HepG2 (cell line): Measurements from ENCODE around the gene TPCN2. TPM values are rescaled to one million over a fixed set of nuclear protein-coding genes. Genes with fewer than 3 reads are reported as not detected.

Source experiments
- ATAC-seq: fragments of 200-7000 bp; cut with Tn5 transposase; 3 replicates; pipeline ENCODE4 v1.9.1; 2020; ENCODE audit warnings: mild to moderate bottlenecking, moderate library complexity
- BruUV-seq: library from RNA; stranded (reverse); fragments of 400-500 nt; replicated peaks from 2 replicates; lab custom pipeline; 2021; lab: Mats Ljungman, UMichigan
- CTCF ChIA-PET: fragments of 300-600 bp; formaldehyde crosslinking; extraction: SDS; loops from one replicate; lab custom pipeline; 2021; ENCODE audit warnings: low total read pairs, inconsistent platforms, low intra/inter-chr PET ratio; lab: Yijun Ruan, JAX
- POLR2A ChIA-PET: fragments of 350-600 bp; sonication (Branson Sonifier 250); formaldehyde crosslinking; loops from one replicate; lab custom pipeline; 2020; ENCODE audit warnings: antibody characterized with exemption, inconsistent platforms; lab: Yijun Ruan, JAX
- DNase-seq: peaks from one replicate; pipeline ENCODE4 v3.0.0-alpha.2; 2015; ENCODE audit warnings: low spot score
- FAIRE-seq: peaks from 3 replicates; lab custom pipeline; 2011; peaks lifted over from hg19 to GRCh38; lab: Jason Lieb, UNC
- H2AFZ ChIP-seq: one replicate; pipeline ENCODE4 v1.6.1; 2011; ENCODE audit warnings: low read length, inconsistent platforms
- H3K27ac ChIP-seq: fragments of 300-600 bp; 3 replicates; pipeline ENCODE4 v1.8.0; 2011; ENCODE audit warnings: mixed run types, mild to moderate bottlenecking, mixed read lengths, low read length, inconsistent platforms; ENCODE audit not compliant: insufficient read depth; ENCODE audit errors: extremely low read length
- H3K27me3 ChIP-seq, 2 experiments: fragments of 200-600 bp in 1 of 2; 2 replicates in 1 of 2; 3 replicates in 1 of 2; pipeline versions ENCODE4 v1.6.0 to v1.8.0; 2011; ENCODE audit warnings: low read length in 2 of 2, mild to moderate bottlenecking in 2 of 2, moderate library complexity in 2 of 2, inconsistent platforms in 1 of 2; ENCODE audit not compliant: insufficient read depth in 2 of 2, control insufficient read depth in 1 of 2
- H3K36me3 ChIP-seq, 2 experiments: fragments of 200-600 bp in 1 of 2; replicated peaks in 1 of 2; 2 replicates in 1 of 2; 3 replicates in 1 of 2; pipeline versions ENCODE4 v1.5.1 to v1.8.0; 2011; ENCODE audit warnings: low read length in 2 of 2, inconsistent platforms in 1 of 2; ENCODE audit not compliant: insufficient read depth in 2 of 2, control insufficient read depth in 1 of 2
- H3K4me1 ChIP-seq: 2 replicates; pipeline ENCODE4 v1.5.1; 2012; ENCODE audit warnings: low read length, inconsistent platforms; ENCODE audit not compliant: insufficient read depth
- H3K4me2 ChIP-seq: 2 replicates; pipeline ENCODE4 v1.6.0; 2011; ENCODE audit warnings: low read depth, low read length, inconsistent platforms
- H3K4me3 ChIP-seq, 3 experiments: fragments of 200-600 bp in 1 of 3; sonication (generic), shearing (Covaris generic) in 1 of 3; replicated peaks in 1 of 3; 2 replicates each; pipeline ENCODE4 v1.5.1; 2011 to 2016; ENCODE audit warnings: low read length in 3 of 3, inconsistent platforms in 2 of 3, low read depth in 2 of 3, mild to moderate bottlenecking in 2 of 3, control low read depth in 1 of 3, mixed read lengths in 1 of 3; ENCODE audit not compliant: insufficient read depth in 1 of 3
- H3K79me2 ChIP-seq: one replicate; pipeline ENCODE4 v1.6.1; 2011; ENCODE audit warnings: low read length, inconsistent platforms; ENCODE audit not compliant: insufficient read depth
- H3K9ac ChIP-seq: 2 replicates; pipeline ENCODE4 v1.6.0; 2011; ENCODE audit warnings: mild to moderate bottlenecking, low read depth, low read length, inconsistent platforms; ENCODE audit not compliant: insufficient read depth
- H3K9me3 ChIP-seq: 2 replicates; pipeline ENCODE4 v1.5.1; 2012; ENCODE audit warnings: mild to moderate bottlenecking, low read length
- H4K20me1 ChIP-seq: 2 replicates; pipeline ENCODE4 v1.6.0; 2011; ENCODE audit warnings: inconsistent platforms, mild to moderate bottlenecking, low read length, moderate library complexity; ENCODE audit not compliant: insufficient read depth
- IKZF5 ChIP-seq: IDR thresholded peaks from 2 replicates; pipeline ENCODE4 v1.6.1; 2018; ENCODE audit warnings: missing genetic modification reagents, mild to moderate bottlenecking, missing compliant biosample characterization
- IRX3 ChIP-seq: sonication (generic); formaldehyde crosslinking; IDR thresholded peaks from 2 replicates; pipeline ENCODE4 v1.8.1; 2023; ENCODE audit warnings: mild to moderate bottlenecking, low read depth, missing genetic modification reagents, borderline replicate concordance
- KIAA2018 ChIP-seq: sonication (generic); formaldehyde crosslinking; IDR thresholded peaks from 2 replicates; pipeline ENCODE4 v1.5.0; 2020; ENCODE audit warnings: mild to moderate bottlenecking, missing genetic modification reagents, borderline replicate concordance
- NR2F6 ChIP-seq, 2 experiments: IDR thresholded peaks; 2 replicates each; pipeline ENCODE4 v1.6.1; 2016; ENCODE audit warnings: antibody characterized with exemption in 1 of 2, mild to moderate bottlenecking in 1 of 2
- NRL ChIP-seq: sonication (generic); formaldehyde crosslinking; IDR thresholded peaks from 2 replicates; pipeline ENCODE4 v1.5.0; 2020; ENCODE audit warnings: missing genetic modification reagents, mild to moderate bottlenecking, moderate library complexity, borderline replicate concordance
- PHF5A ChIP-seq: IDR thresholded peaks from one replicate; pipeline ENCODE4 v1.6.1; 2018; ENCODE audit warnings: low read depth, missing genetic modification reagents; ENCODE audit not compliant: unreplicated experiment
- SCMH1 ChIP-seq: sonication (generic); formaldehyde crosslinking; IDR thresholded peaks from 2 replicates; pipeline ENCODE4 v1.9.0; 2021; ENCODE audit warnings: missing genetic modification reagents, mild to moderate bottlenecking, borderline replicate concordance
- TGIF2 ChIP-seq: IDR thresholded peaks from 2 replicates; pipeline ENCODE4 v1.6.1; 2016; ENCODE audit warnings: control low read depth, missing compliant biosample characterization
- TP53 ChIP-seq: sonication (generic); formaldehyde crosslinking; conservative IDR thresholded peaks from 2 replicates; pipeline ENCODE4 v1.4.0; 2020; ENCODE audit warnings: missing genetic modification reagents
- ZFP62 ChIP-seq: sonication (generic); formaldehyde crosslinking; IDR thresholded peaks from 2 replicates; pipeline ENCODE4 v1.4.0; 2020; ENCODE audit warnings: missing genetic modification reagents
- ZNF549 ChIP-seq: sonication (generic); formaldehyde crosslinking; IDR thresholded peaks from 2 replicates; pipeline ENCODE4 v1.5.0; 2020; ENCODE audit warnings: missing genetic modification reagents
- ZNF7 ChIP-seq: IDR thresholded peaks from 2 replicates; pipeline ENCODE4 v1.6.1; 2016; ENCODE audit warnings: missing biosample characterization, missing genetic modification reagents
- ZNF766 ChIP-seq: sonication (generic); formaldehyde crosslinking; IDR thresholded peaks from 2 replicates; pipeline ENCODE4 v1.5.0; 2020; ENCODE audit warnings: missing genetic modification reagents, borderline replicate concordance
- ZNF777 ChIP-seq: sonication (generic); formaldehyde crosslinking; IDR thresholded peaks from 2 replicates; pipeline ENCODE4 v1.4.0; 2020; ENCODE audit warnings: missing genetic modification reagents
- WGBS: methylation state at CpG from one replicate; pipeline ENCODE4 v1.1.6; 2017; ENCODE audit warnings: low lambda C conversion rate; 5-methylcytosine and 5-hydroxymethylcytosine counted together
- in situ Hi-C: cut with HindIII; loops from 2 replicates; pipeline ENCODE4 v1.10.0; 2017; ENCODE audit warnings: low pct_unique_long_range_greater_than_20kb; ENCODE audit not compliant: extremely low pct_ligation_motif_present
- intact Hi-C: fragments of 100-400 bp; cut with micrococcal nuclease; formaldehyde crosslinking; loops from one replicate; pipeline ENCODE4 v1.10.0; 2022; ENCODE audit not compliant: unreplicated experiment
- polyA plus RNA-seq, 8 experiments: library from polyadenylated mRNA; depleted of rRNA in 3 of 8; stranded (reverse) in 7 of 8; unstranded in 1 of 8; fragments of >200 nt; fragmentation: Illumina TruSeq in 4 of 8; extraction: Trizol in 4 of 8; gene quantifications; 2 replicates each; pipeline versions ENCODE4 v1.2.1 to v1.2.3, GENCODE V29; 2011 to 2016; ENCODE audit warnings: low read depth in 4 of 8, missing spikeins in 1 of 8, mixed read lengths in 1 of 8; ENCODE audit not compliant: insufficient read depth in 1 of 8
- total RNA-seq, 5 experiments: library from RNA; depleted of rRNA; stranded (reverse); fragments of >200 nt; fragmentation: Illumina TruSeq; extraction: Trizol; gene quantifications; 2 replicates each; pipeline ENCODE4 v1.2.3, GENCODE V29; 2016; ENCODE audit warnings: low read depth in 1 of 5

Gene TPCN2
- total and polyA plus RNA-seq, 2 of the 13 experiments (the other 11 are each of a cell fraction or from before 2014, with no cell fraction given) = 5.6 to 5.9 TPM

- TF ChIP-seq NR2F6 (IDR thresholded peaks at IDR 0.05) = no peak
- TF ChIP-seq NR2F6 (CRISPR knock-in tag; IDR thresholded peaks at IDR 0.05) = no peak
- no peak for TF ChIP-seq PHF5A (CRISPR knock-in tag)
Observed at GRCh38 chr11:69111624-69112542, 63.2 kb downstream of the TPCN2 start (continued).

- Histone ChIP-seq H2AFZ (no peak overlapping the region), H3K27ac (no peak overlapping the region), H4K20me1 (no peaks in the 10 kb centered on the region), H3K4me1 (0 out of 2 replicates have a peak, but pooled peaks cover 8% of the 10 kb centered on the region), H3K79me2 (no peaks in the 10 kb centered on the region), H3K27me3 (peaks cover 2 to 50% of the 10 kb centered on the region in 2 experiments; a peak in 4 of 5 replicates), H3K36me3 (no peaks in the 10 kb centered on the region), H3K4me2 (no peak overlapping the region), H3K4me3 (no peak overlapping the region), H3K9me3 (no peaks in the 10 kb centered on the region), H3K9ac (no peak overlapping the region)
- DNase-seq = no peak
- no TSS peak for BruUV-seq
- FAIRE-seq = no peak
- WGBS = 33% methylated on average over 7 of the region's 10 CpGs
- ATAC-seq = no peak
- CTCF ChIA-PET = no interaction called here
- in situ Hi-C loops (no loop called here), intact Hi-C loops (no loop called here)
- POLR2A ChIA-PET = no interaction called here
- TF ChIP-seq IRX3 (CRISPR knock-in tag) (no peak), KIAA2018 (no peak), TGIF2 (no peak), SCMH1 (CRISPR knock-in tag) (no peak), ZNF766 (CRISPR knock-in tag) (no peak), TP53 (CRISPR knock-in tag) (no peak), ZNF7 (CRISPR knock-in tag) (no peak), ZNF549 (no peak), ZFP62 (no peak), IKZF5 (CRISPR knock-in tag) (no peak), ZNF777 (CRISPR knock-in tag) (no peak), NRL (CRISPR knock-in tag) (no peak)
Observed at GRCh38 chr11:69113226-69113625, 64.5 kb downstream of the TPCN2 start.
